HS-27A (cell line): ENCODE data around the gene CDH4.
A peak's percentile ranks its signal among the peaks of the same experiment; 100 is the strongest.

Source experiments
- DNase-seq: peaks from one replicate; pipeline ENCODE4 v3.0.0-alpha.2; 2012; ENCODE audit warnings: low read depth, missing footprints

Gene CDH4

DNA sequence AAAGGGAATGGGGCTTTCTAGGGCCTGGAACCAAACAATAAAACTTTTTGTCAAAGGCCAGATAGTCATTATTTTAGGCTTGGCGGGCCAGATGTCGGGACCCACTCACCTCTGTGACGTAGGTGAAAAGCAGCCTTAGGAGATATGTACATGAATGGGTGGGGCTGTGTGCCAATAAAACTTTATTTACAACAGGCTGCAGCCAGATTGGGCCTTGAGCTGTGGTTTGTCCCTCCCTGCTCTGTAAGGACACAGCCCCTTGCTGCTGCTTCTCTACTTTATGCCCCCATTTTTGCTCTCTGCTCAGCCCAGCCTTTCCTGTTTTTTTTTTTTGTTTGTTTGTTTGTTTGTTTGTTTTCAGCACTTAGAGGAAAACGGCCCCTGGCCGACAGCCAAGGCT, 32.7 kb downstream of the CDH4 start:
- DNase-seq: no peak

DNA sequence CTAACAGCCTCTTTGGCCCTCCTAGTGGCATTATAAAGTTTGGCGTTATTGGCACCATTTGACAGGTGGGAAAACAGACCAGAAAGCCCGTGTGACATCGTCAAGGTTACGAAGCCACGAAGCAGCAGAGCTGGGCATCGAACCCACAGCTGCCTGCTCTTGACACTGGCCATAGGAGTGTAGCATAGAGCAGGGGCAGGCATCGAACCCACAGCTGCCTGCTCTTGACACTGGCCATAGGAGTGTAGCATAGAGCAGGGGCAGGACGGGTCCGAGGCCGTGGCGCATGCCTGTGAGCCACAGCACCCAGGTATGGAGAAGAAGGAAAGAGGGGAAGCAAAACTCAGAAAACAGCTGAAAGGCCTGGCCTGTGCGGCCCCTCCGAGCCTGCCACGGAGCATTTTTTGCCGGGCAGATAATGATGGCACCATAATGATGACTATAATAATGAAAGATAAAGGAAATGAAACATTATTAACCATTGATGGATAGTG, 33.1 kb downstream of the CDH4 start:
- no peak for DNase-seq

DNA sequence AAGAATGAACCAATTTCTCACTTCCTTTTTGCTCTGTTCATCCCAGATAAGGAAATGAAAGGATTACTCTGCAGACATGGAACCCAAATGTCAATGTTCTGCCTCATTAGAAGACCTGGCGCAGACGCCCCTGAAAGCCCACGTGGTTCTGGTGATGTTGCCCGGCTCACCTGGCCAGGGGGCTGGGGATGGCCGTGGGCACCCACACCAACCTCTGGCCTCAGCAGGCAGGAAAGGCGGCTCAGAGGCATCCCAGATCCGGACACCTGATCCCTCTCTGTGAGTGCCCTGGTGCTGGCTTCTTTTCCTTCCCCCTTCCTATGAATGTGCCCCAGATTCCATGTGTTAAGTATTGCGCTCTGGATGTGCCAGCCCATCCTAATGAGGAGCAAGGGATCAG, 33.6 kb downstream of the CDH4 start:
- no peak for DNase-seq

DNA sequence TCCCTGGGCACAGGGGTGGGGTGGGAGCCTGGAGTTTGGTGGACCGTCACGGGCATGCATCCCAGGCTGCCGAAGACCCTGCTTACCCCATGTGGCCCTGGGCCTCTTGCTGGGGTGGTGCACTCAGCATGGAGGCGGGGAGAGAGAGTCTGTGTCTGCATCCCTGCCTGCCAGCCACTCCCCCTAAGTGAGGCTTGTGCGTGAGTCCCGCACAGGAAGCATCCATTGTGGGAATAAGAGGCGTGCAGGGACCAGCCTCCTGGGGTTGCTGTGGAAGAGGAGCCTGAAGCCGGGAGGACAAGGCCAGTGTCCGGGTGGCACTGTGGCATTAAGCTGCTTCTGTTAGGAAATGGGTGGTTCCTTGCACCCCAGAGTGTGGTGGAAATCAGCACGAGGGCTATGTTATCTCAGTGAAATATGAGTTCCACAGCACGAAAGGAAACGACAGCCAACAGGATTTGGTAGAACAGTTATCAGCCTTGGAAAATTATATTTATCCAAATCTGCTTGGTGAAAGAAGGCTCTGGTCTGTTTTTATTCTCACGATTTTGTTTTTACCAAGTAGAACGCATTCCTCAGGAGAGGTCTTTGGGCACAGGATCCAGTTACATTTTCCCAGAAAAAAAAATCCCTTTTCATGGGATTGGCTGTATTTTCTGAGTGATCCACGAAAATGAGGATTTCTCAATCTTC, 35.7 kb downstream of the CDH4 start:
- DNase-seq: no peak

DNA sequence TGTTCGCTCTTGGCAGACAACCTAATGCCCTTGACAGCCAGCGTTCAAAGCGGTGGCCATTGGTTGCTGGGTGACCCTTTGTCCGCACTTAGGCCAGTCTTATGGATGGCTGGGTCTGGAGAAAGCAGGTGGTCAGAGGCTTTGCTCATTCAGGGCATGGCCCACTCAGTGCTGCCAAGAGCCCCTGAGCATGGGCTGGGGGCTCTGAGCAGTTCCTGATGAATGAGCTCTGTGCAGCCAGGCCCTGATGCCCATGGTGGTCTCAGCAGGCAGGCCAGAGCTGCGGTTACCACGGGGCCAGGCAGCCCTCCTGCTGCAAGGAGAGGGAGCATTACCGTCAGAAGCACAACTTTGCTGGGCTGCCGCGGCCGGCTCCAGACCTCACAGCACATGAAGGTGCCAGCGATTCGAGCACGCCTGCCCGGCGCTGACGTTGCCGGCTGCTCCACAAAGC, 36.3 kb downstream of the CDH4 start:
- DNase-seq: no peak

DNA sequence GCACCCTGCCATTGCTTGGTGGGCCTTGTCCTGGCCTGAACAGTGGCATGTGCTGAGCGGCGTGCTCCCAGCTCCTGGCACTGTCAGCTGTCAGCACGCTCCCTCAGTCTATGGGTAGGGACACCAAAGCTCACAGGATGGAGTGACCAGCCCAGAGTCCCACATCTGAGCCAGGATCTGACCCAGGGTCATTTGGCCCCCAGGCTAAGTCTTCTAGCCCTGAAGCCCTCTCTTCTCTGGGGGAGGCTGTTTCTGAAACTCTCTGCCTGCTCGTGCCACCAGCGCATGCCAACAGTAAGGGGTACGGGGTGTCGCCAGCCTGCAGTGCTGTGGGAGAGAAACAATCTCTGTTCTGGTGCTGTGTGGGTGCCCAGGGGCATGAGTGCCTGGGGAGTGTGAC, 37.1 kb downstream of the CDH4 start:
- DNase-seq: no peak

DNA sequence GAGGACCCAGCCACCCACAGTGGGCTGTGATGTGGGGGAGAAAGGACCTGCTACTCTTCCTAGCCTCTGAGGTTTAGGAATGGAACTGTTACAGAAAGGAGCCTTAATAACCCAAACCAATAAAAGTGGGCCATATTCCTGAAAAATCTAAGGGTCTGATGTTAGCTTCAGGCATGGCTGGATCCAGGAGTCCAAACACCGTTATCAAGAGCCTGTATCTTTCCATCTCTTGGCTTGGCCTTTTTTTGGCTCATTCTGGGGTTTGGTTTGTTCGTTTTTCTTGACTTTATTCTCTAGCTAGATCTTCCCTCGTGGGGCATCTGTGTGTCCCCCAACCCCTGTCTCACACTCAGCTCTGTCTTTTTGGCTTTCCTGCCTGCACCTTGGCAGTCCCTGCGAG, 38.7 kb downstream of the CDH4 start:
- no peak for DNase-seq

DNA sequence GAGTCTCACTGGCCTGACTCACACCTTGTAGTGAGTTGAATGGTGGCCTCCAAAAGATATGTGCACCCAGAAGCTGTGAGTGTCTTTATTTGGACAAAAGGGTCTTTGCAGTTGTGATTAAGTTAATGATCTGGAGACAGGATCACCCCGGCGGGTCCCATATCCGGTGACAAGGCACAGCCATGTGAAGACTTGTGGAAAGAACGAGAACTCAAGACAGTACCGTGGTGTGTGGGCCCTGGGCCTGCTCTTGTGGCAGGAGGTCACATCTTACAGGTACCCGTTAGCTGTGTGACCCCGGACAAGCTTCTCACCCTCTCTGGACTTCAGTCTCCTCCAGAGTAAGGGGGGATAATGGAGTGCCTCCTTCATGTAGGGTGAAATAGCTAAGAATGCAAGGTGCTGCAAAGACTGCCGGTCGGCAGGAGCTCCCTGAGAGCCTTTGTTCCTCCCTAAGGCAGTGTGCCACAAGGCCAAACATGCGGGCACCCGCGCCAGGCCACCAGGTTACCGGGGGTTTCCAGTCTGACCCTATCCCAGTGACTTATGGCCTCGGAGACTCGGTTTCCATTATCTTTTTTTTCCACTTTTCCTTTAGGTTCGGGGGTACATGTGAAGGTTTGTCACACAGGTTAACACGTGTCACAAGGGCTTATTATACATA, 39.2 kb downstream of the CDH4 start:
- DNase-seq: no peak

DNA sequence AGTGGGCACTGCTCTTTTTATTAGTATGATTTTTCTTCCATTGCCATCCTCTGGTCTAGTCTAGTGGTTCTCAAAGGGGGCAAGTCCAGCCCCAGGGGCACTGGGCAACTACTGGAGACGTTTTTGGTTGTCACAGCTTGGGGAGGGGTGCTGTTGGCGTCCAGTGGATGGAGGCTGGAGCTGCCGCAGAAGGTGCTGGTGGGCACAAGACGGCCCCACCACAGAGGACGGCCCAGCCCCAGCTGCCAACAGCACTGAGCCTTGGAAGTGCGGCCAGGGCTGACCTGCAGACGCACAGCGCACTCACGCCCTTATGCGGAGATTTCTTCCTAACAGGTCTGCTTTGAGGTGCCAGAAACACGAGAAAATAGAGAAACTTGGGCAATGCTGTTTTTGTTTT, 40.3 kb downstream of the CDH4 start:
- no peak for DNase-seq

DNA sequence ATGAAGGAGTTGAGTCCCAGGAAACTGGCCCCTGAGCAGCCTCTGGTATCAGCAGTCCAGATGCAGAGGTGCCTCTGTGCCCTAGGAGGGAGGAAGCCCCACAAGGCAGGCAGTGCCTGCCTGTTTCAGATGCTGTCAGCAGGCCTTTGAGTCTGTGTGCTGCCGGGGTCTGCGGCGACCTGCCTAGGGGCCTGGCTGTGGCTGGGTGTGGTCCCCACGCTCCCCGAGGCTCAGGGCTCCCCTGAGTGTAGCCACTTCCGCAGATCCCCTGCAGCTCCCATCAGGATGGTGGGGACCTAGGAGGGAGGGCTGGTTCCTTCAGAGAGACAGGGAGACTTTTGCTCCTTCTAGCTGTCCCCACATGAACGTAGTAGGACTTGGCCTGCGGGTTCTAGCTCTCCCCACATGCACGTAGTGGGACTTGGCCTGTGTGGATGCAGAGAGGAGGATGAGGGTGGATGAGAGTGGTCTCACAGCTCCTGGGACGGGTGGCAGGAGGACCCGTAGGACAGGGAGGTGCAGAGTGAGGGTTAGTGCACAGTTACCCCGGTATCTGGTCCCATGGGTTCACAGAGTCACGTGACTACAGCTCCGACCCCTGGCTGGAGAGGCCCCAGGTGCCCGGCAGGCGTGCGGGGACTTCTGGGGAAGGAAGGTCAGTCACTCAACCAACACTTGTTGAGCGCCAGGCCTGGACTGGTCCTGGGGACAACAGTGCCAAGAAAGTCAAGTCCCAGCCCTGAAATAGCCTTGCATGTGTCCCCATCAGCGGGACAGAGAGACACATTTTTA, 41.0 kb downstream of the CDH4 start:
- DNase-seq: no peak

DNA sequence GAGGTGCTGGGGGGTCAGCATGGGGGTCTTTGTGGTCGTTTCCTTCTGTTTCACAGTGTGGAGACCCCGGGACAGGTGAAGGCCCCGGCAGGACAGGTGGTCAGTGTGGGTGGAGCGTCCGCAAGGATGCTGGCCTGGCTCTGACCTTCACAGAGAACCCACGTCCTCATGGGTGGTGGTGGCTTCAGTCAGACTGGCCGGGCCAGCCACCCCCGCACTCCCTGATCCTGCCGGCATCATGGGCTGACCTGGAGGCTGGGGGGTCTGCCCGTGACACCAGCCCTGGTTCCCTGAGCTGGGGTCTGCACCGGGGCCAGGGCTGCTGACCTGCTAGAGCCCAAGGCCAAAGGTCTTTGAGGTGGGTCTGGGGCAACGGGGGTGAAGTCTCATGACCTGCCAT, 41.9 kb downstream of the CDH4 start:
- DNase-seq: no peak

DNA sequence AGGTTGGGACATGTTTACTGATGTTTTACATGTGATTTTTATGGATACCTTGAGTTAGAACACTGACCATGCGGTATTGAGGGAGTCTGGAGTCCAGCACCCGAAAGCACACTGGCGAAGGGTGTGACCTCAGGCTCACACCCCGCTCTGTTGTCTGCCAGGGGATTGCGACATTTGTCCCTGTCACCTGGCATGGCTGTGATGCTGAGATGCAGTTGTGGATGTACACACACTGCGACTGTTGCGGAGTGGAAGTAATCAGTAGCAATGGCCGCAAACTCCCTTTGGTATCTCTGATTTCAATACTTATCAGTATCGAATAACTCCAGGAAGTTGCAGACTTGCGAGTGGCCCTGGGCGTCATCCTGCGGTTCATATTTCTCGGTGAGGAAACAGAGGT, 43.2 kb downstream of the CDH4 start:
- DNase-seq: no peak

DNA sequence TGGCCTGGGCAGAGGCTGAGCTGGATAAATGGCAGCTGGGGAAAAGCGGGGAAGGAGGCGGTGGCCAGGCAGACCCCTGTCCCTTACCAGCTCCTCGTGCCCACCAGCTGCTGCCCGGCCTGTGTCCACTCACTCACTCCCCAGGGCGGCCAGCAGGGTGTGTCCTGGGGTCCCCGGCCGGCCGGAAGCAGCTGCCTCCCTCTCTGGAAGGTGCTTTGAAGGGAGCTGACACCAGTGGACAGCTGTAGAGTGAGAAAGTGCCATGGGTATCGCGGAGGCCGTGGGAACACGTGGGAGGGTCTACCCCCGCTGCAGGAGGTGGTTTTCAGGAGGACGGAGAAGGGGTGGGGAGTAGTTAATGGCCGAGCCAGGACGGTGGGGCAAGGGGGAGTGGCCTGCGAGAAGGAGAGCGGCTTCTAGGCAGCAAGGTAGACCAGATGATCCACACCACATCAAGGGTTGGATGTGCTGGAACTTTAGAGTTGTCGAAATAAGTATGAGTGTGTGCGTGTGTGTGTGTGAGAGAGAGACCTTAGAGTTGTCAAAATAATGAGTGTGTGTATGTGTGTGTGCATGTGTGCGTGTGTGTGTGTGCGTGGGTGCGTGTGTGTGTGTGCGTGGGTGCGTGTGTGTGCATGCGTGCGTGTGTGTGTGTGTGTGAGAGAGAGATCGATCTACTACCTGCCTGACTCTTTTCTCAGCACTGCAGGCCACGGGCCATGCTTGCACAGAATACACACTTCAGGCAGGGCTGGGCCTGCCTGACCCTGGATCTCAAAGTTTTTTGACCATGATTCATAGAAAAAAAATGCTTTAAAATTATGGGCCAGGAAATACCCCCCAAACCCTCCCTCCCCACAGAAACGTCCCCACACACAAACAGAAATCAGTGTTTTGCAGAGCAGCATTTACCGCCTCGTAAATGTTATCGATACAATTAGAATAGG, 43.9 kb downstream of the CDH4 start:
- DNase-seq: no peak

DNA sequence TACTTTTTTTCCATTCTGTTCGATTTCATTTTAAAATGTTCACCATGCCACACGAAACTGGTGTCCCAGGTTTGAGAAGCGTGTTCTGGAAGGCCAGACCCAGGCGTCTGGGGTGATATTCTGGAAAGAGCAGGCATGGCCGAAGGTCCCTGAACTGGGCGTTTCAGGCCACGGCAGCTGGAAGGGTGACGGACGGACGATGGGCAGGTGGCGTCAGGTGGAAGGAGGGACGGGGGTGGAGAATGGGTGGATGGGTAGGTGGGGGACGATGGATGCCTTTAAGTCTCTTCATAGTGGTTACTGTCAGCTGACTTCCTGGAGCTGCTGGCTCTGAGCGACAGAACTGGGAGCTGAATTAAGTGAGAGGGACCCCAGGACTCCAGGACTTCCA, 44.6 kb downstream of the CDH4 start:
- no peak for DNase-seq

DNA sequence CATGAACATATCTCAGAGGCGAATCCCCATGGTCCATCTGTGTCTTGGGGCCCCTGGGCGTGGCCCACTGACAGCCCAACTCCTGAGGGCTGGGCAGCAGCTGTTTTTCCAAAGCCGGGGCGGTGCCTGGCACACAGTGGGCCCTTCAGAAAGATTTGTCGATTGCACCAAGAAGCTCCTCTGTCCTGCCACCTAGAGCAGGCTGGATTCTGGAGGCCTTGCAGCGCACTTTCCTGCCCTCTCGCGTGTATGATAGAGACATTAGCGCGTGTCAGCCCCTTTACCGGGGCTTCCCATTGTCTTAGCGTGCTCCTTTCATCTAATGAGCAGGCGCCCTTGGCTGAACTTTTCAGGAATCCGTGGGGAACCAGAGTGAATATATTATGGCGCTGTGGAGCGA, 45.4 kb downstream of the CDH4 start:
- DNase-seq: no peak

DNA sequence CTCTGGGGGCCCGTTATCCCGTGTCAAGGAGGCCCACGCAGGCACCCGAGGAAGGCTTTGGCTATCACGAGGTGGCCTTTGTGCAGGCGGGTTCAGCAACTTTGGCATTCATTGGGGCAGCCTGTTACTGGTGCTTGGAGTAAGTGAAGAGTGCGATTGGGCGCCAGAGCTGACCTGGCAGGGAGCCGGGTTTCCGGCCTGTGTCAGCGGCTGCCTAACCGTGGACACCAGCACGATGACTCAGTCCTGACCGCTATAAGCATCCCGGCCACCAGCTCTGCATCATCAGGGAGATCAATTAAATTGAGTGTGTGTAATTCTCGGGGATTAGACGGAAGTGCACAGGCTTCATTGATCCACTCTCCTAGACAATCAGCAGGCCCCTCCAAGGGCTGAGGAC, 45.9 kb downstream of the CDH4 start:
- peak; percentile 11 for DNase-seq

DNA sequence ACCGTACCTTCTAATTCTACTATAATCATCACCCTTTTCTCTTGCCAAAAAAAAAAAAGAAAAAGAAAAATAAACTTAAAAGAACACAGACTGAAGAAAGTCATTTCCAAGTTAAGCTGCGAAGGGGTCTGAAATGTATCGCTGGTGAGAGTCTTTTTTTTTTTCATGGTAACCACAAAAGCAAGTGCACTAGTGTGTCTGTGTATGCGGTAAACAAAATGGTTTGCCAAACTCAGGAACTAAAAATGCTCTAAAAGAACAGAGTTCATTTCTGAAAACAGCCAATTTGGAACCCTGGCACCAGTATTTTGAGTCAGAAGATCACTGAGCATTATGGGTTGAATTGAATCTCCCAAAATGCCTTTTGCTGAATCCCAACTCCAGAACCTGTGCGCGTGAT, 46.6 kb downstream of the CDH4 start:
- DNase-seq: no peak

DNA sequence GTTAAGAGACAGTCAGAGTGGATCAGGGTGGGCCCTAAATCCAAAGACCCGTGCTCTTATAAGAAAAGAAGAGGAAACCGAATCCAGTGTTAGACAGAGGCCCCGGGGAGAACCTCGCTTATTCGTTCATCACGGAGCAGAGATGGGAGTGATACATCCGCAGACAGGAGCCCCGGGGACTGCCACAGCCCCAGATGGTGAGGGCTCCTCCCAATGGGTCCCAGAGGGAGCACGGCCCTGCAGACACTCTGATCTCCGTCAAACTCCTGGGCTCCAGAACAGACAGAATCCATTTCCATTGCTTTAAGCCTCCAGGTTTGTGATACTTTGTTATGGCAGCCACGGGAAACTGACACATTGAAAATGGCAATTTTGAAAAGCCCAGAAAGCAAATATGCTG, 47.0 kb downstream of the CDH4 start:
- DNase-seq: no peak

DNA sequence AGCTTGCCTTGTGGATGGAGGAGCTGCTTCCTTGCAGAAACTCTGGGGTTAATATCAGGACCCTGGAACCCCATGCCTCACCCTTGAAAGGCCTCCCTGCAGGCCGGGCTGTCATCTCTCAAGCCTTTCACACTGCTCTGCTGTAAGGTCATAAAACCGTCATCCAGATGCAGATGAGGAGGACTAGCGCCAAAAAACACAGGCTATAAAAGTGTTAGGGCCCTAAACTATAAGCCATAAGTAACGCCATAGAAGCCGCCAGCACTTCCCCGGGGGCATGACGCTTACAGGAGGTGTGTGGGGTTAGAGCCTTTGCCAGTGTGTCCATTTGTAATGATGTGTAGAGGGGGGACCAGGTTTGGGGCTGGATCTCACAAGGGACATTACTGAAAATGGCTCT, 47.6 kb downstream of the CDH4 start:
- DNase-seq: no peak

DNA sequence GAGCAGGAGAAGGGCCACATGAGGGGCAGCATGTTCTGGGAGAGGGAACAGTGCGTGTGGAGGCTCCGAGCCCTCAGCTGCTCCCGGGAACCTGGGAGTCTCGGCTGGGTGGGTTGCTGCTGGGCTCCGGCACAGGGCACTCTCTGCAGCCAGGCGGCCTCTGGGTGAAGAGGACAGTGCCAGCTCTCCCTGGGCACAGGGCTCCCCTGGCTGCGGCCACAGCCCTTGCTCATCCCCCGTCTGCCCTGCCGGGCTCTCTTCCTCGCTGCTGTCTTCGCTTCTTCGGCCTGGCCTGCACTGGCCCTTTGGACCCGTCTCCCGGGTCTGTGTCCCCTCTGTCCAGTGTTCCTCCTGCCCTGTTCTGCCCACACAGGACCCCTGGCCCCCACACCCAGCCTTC, 48.2 kb downstream of the CDH4 start:
- DNase-seq: no peak

DNA sequence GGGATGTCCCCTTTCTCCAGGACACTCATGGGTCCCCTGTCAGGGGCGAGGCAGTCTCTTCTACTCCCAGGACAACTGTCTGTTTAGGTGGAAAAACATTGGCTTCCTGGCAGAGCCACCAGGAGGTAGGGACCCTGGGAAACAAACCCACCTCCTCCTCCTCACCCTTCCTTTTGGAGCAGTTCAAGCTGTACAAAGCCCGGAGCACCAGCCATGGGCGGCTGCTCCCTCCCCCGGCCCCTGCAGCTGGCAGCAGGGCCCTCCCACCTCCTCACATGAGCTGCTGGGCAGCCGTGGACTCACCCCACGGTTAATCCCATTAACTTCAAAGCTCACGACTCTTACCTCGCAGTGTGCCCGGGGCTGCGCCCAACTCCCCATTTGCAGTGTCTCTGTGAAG, 48.6 kb downstream of the CDH4 start:
- DNase-seq: no peak
